ENCODE data around the gene KBTBD7.
"Not testable (repeated sequence)": the region's sequence is repeated elsewhere in the genome, so short reads cannot be mapped to it uniquely, and the experiment has no call there.

KBTBD7 gene

DNA sequence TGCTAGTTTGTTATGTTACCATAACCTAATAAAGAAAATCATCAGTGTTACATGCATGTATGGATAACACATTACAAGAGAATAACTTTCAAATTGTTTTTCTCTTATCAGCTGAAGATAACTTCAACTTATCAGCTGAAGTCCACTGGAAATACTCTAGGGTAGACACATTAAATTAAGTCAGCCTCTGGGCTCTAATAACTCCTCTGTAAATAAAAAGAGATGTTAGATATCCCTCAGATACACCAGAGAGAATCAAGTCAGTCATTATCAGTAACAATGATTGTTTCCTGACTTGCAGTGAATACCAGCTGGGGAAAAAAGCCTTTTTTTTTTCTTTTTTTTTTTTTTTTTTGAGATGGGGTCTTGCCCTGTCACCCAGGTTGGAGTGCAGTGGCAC lies 1.6 kb upstream of the KBTBD7 start:
- DNase-seq, result no peak

- no peak for DNase-seq
Observed at GRCh38 chr13:41193469-41193868, 900 bp downstream of the KBTBD7 start.

DNA sequence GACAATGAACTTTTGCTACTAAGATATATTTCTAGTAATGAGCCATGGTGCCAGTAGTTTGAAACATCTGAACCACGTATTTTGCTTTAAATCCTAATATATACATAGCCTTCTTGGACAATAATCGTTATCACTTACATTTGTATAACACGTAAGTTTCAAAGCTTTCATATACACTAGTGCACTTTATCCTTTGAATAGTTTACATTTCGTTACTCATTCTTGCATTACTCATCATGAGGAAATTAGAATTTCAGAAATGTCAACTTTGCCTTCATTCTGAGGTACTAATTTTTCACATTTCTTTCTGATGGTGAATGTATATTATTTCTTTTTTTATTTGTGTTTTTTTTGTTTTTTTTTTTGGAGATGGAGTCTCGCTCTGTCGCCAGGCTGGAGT lies 5.8 kb downstream of the KBTBD7 start:
- no peak for DNase-seq

GRCh38 chr13:41186481-41186880 lies 7.9 kb downstream of the KBTBD7 start:
- DNase-seq, result no peak

GRCh38 chr13:41182231-41182630 lies 12.1 kb downstream of the KBTBD7 start:
- no peak for DNase-seq

GRCh38 chr13:41179593-41180250 lies 14.6 kb downstream of the KBTBD7 start:
- no peak for DNase-seq

- no peak for DNase-seq
Observed at GRCh38 chr13:41178040-41178439, 16.3 kb downstream of the KBTBD7 start.

DNA sequence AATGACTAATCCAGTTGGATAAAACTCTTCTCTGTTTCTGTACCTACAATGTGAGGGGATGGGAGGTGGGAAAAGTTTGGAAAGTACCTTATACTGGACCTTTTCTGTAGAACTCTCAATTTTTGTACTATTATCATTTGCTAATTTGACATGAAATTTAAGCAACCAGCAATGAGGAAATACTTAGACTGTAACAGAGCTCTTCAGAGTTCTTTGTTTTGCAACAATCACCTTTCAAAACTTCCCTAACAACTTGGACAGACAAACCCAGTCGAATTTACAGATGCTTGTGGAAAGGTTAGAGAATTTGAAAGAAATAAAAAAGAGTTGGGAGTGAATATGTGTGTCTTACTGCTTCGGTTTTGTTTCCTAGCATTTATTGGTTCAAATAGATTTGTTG lies 16.8 kb downstream of the KBTBD7 start:
- DNase-seq, result no peak

- not testable (repeated sequence) for DNase-seq
Observed at GRCh38 chr13:41175576-41175975, 18.8 kb downstream of the KBTBD7 start.

DNA sequence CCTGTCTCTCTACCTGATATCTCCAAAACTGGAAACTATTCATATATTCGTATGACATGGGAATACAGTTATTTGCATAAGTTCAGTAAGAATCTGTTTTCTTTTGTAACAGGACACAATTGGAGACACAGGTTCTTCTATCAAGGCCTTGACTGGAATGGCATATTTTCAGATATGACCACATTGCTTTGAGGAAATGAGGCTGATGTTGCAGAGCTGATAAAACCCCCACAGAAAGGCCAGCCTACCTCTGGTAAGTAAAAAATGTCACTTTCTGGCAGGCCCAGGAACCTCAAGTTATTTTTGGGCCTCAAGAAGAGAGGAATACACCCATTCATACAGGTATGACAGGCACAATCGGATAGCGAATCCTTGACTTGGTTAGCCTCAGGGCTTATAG lies 32.2 kb downstream of the KBTBD7 start:
- no peak for DNase-seq

DNA sequence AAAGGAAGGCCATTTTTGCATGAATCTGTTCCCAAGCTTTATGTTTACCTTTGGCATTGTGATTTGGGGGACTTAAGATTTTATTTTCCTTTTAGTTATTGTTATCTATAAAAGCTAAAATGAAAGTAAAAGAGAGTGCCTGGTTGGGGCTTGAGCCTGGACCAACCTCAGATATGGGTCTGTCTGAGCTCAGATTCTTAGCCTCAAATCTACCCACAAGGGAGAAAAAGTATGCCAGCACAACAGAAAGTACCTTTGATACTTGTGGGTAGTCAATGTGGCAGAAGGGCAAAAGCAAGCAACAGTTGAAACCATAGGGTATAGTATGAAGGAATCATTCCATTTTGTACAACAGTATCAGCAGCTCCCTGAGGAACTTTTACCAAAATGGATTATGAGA lies 35.2 kb downstream of the KBTBD7 start:
- DNase-seq, result no peak

- peak; percentile 98 for DNase-seq
Observed at GRCh38 chr13:41157048-41157717, 37.2 kb downstream of the KBTBD7 start.

- DNase-seq, result peak; percentile 99
Observed at GRCh38 chr13:41156620-41157019, 37.7 kb downstream of the KBTBD7 start.

- no peak for DNase-seq
Observed at GRCh38 chr13:41154042-41154441, 40.3 kb downstream of the KBTBD7 start.

- no peak for DNase-seq
Observed at GRCh38 chr13:41152005-41152404, 42.4 kb downstream of the KBTBD7 start.

- DNase-seq, result no peak
Observed at GRCh38 chr13:41150058-41150457, 44.3 kb downstream of the KBTBD7 start.

DNA sequence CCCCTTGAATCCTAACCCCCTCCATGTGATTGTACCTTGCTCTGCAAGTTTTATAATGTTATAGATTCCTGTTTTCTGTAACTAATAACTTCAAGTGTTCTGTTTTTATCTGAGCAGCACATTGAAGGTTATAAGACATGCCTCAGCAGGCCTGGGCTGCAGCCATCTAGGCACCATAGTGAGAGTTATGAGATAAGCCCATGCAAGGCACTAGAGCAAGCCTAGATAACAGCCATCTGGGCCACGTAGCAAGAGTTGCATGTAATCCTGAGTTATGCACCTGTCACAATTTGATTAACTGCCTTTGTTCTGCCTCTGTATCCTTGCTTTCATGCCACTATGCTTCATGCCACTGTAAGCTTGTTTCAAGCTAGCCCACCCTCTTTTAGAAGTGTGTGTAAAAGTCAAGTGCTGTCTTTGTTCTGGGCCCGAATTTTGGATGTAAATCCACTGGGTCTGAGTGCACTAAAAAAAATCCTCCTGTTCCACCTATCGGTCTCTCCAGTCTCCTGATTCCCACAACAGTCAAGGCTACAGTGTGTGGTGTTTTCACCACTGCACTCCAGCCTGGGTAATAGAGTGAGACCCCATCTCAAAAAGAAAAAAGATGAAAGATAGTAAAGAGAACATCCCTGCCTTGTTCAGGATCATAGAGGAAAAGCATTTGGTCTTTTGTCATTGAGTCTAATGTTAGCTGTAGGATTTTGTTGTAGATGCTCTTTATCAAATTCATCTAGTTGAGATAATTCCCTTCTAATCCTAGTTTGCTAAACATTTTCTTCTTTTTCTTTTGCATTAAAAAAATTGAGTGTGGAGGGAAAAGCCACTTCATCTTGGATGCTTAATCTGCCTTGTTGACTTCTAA lies 45.7 kb downstream of the KBTBD7 start:
- DNase-seq, result no peak

- DNase-seq, result no peak
Observed at GRCh38 chr13:41145136-41145908, 49.0 kb downstream of the KBTBD7 start.

- no peak for DNase-seq
Observed at GRCh38 chr13:41144576-41144975, 49.8 kb downstream of the KBTBD7 start.

Measured in NCI-H526 treated with DMSO at 0.1 percent for 48 hours (cell line).